SK-N-SH (cell line): ENCODE results near the gene MTHFD1L.

Source experiments
- CHD2 ChIP-seq: fragments of 150-350 bp; IDR thresholded peaks from 2 replicates; pipeline ENCODE4 v1.6.1; 2018; ENCODE audit warnings: low read length; ENCODE audit not compliant: partially characterized antibody
- EP300 ChIP-seq, 2 experiments: IDR thresholded peaks; 2 replicates each; pipeline versions ENCODE4 v1.4.0 to v1.6.1; 2012; ENCODE audit warnings: borderline replicate concordance in 1 of 2, low read depth in 1 of 2, low read length in 1 of 2
- MAX ChIP-seq: IDR thresholded peaks from 2 replicates; pipeline ENCODE4 v1.4.0; 2012; ENCODE audit warnings: low read depth
- MXI1 ChIP-seq: IDR thresholded peaks from 2 replicates; pipeline ENCODE4 v1.6.1; 2012; ENCODE audit warnings: mild to moderate bottlenecking, low read depth, low read length, improper control_type of control experiment
- SIN3A ChIP-seq: IDR thresholded peaks from 2 replicates; pipeline ENCODE4 v1.6.1; 2012; ENCODE audit warnings: low read depth, mild to moderate bottlenecking, low read length, moderate library complexity, borderline replicate concordance
- SMC3 ChIP-seq: IDR thresholded peaks from 2 replicates; pipeline ENCODE4 v1.6.1; 2012; ENCODE audit warnings: low read depth, low read length, improper control_type of control experiment
- TAF1 ChIP-seq: IDR thresholded peaks from 2 replicates; pipeline ENCODE4 v1.6.1; 2012; ENCODE audit warnings: low read depth, mild to moderate bottlenecking, low read length, moderate library complexity, borderline replicate concordance
- TCF12 ChIP-seq: IDR thresholded peaks from 2 replicates; pipeline ENCODE4 v1.4.0; 2012
- TF ChIP-seq, protein P1 (sequence below): fragments of 200-600 bp; sonication (generic); IDR thresholded peaks from 2 replicates; pipeline ENCODE4 v1.6.1; 2017; ENCODE audit warnings: antibody characterized with exemption, mild to moderate bottlenecking, moderate library complexity
- TF ChIP-seq, protein P2 (sequence below): IDR thresholded peaks from 2 replicates; pipeline ENCODE4 v1.4.0; 2012; ENCODE audit warnings: low read depth, borderline replicate concordance

GRCh38 chr6:151139524-151139923 is 274.0 kb downstream of the MTHFD1L start:
- TF ChIP-seq, protein P1, sequence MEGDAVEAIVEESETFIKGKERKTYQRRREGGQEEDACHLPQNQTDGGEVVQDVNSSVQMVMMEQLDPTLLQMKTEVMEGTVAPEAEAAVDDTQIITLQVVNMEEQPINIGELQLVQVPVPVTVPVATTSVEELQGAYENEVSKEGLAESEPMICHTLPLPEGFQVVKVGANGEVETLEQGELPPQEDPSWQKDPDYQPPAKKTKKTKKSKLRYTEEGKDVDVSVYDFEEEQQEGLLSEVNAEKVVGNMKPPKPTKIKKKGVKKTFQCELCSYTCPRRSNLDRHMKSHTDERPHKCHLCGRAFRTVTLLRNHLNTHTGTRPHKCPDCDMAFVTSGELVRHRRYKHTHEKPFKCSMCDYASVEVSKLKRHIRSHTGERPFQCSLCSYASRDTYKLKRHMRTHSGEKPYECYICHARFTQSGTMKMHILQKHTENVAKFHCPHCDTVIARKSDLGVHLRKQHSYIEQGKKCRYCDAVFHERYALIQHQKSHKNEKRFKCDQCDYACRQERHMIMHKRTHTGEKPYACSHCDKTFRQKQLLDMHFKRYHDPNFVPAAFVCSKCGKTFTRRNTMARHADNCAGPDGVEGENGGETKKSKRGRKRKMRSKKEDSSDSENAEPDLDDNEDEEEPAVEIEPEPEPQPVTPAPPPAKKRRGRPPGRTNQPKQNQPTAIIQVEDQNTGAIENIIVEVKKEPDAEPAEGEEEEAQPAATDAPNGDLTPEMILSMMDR = no peak
- TF ChIP-seq MXI1 = no peak
- TF ChIP-seq MAX = no peak
- TF ChIP-seq EP300 (IDR thresholded peaks at IDR 0.05; ENCODE audit: borderline replicate concordance in 1 of 2, low read depth in 1 of 2, low read length in 1 of 2) = no peak
- no peak for TF ChIP-seq SIN3A
- TF ChIP-seq TAF1 = no peak
- no peak for TF ChIP-seq CHD2
- TF ChIP-seq TCF12 = no peak
- TF ChIP-seq, protein P2, sequence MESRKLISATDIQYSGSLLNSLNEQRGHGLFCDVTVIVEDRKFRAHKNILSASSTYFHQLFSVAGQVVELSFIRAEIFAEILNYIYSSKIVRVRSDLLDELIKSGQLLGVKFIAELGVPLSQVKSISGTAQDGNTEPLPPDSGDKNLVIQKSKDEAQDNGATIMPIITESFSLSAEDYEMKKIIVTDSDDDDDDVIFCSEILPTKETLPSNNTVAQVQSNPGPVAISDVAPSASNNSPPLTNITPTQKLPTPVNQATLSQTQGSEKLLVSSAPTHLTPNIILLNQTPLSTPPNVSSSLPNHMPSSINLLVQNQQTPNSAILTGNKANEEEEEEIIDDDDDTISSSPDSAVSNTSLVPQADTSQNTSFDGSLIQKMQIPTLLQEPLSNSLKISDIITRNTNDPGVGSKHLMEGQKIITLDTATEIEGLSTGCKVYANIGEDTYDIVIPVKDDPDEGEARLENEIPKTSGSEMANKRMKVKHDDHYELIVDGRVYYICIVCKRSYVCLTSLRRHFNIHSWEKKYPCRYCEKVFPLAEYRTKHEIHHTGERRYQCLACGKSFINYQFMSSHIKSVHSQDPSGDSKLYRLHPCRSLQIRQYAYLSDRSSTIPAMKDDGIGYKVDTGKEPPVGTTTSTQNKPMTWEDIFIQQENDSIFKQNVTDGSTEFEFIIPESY = no peak
- TF ChIP-seq SMC3 = no peak
